Keratinocyte (primary cell): ENCODE data around the gene PEMT. TPM values are rescaled to one million over a fixed set of nuclear protein-coding genes. Genes with fewer than 3 reads are reported as not detected.

ENCODE experiments used
- DNase-seq: peaks from one replicate; pipeline ENCODE4 v3.0.0-alpha.2; 2011; ENCODE audit warnings: low read depth, missing footprints, low spot score
- FAIRE-seq: peaks from 2 replicates; lab custom pipeline; 2011; peaks lifted over from hg19 to GRCh38; lab: Jason Lieb, UNC
- H2AFZ ChIP-seq: 2 replicates; pipeline ENCODE4 v1.6.0; 2012; ENCODE audit warnings: low read length, control low read depth, inconsistent platforms; ENCODE audit not compliant: control insufficient read depth
- H3K27ac ChIP-seq: 2 replicates; pipeline ENCODE4 v1.5.1; 2011; ENCODE audit warnings: low read length; ENCODE audit not compliant: control insufficient read depth, insufficient read depth
- H3K27me3 ChIP-seq: 3 replicates; pipeline ENCODE4 v1.6.0; 2011; ENCODE audit warnings: low read length; ENCODE audit not compliant: control insufficient read depth, insufficient read depth; ENCODE audit errors: extremely low read depth
- H3K36me3 ChIP-seq, 2 experiments: 2 replicates in 1 of 2; 3 replicates in 1 of 2; pipeline ENCODE4 v1.5.1; 2011; ENCODE audit warnings: low read length in 2 of 2, mild to moderate bottlenecking in 1 of 2; ENCODE audit not compliant: control insufficient read depth in 2 of 2, insufficient read depth in 2 of 2; ENCODE audit errors: extremely low read depth in 1 of 2
- H3K4me1 ChIP-seq: 3 replicates; pipeline ENCODE4 v1.5.1; 2011; ENCODE audit warnings: low read length; ENCODE audit not compliant: control insufficient read depth, insufficient read depth; ENCODE audit errors: extremely low read depth
- H3K4me2 ChIP-seq: 3 replicates; pipeline ENCODE4 v1.6.0; 2011; ENCODE audit warnings: low read depth, low read length; ENCODE audit not compliant: control insufficient read depth, insufficient read depth; ENCODE audit errors: extremely low read depth
- H3K4me3 ChIP-seq, 3 experiments: fragments of 200-600 bp in 1 of 3; sonication (generic) in 1 of 3; 2 replicates in 2 of 3; 3 replicates in 1 of 3; pipeline ENCODE4 v1.5.1; 2011 to 2016; ENCODE audit warnings: low read length in 3 of 3, mild to moderate bottlenecking in 3 of 3, control low read depth in 2 of 3, inconsistent platforms in 1 of 3, low read depth in 1 of 3, mixed read lengths in 1 of 3, mixed run types in 1 of 3, moderate library complexity in 1 of 3; ENCODE audit not compliant: control insufficient read depth in 2 of 3, insufficient read depth in 2 of 3; ENCODE audit errors: extremely low read depth in 1 of 3
- H3K79me2 ChIP-seq: 2 replicates; pipeline ENCODE4 v1.6.0; 2012; ENCODE audit warnings: low read length; ENCODE audit not compliant: control insufficient read depth, insufficient read depth
- H3K9ac ChIP-seq: 3 replicates; pipeline ENCODE4 v1.6.0; 2011; ENCODE audit warnings: low read length; ENCODE audit not compliant: control insufficient read depth, insufficient read depth; ENCODE audit errors: extremely low read depth
- H3K9me1 ChIP-seq: 3 replicates; pipeline ENCODE4 v1.6.0; 2011; ENCODE audit warnings: low read length; ENCODE audit not compliant: control insufficient read depth, insufficient read depth; ENCODE audit errors: extremely low read depth
- H3K9me3 ChIP-seq: 2 replicates; pipeline ENCODE4 v1.5.1; 2012; ENCODE audit warnings: low read depth, low read length; ENCODE audit not compliant: control insufficient read depth
- H4K20me1 ChIP-seq: 3 replicates; pipeline ENCODE4 v1.6.0; 2011; ENCODE audit warnings: low read length; ENCODE audit not compliant: control insufficient read depth, insufficient read depth; ENCODE audit errors: extremely low read depth
- EZH2 ChIP-seq: IDR thresholded peaks from one replicate; pipeline ENCODE4 v1.6.1; 2012; ENCODE audit warnings: inconsistent platforms, mild to moderate bottlenecking, low read length, moderate library complexity
- dilution Hi-C: fragments of 300-500 bp; cut with MboI; formaldehyde crosslinking; loops from one replicate; pipeline ENCODE4 v1.7.0; 2020; ENCODE audit warnings: low sequenced_read_pairs; ENCODE audit not compliant: extremely low pct_ligation_motif_present
- polyA plus RNA-seq, 5 experiments: library from polyadenylated mRNA; depleted of rRNA in 3 of 5; stranded (reverse) in 3 of 5; stranded (forward) in 1 of 5; unstranded in 1 of 5; fragments of >200 nt; gene quantifications; 1 replicate in 1 of 5; 2 replicates in 3 of 5; 3 replicates in 1 of 5; pipeline versions ENCODE4 v1.2.1 to v1.2.3, GENCODE V29; 2011 to 2012; ENCODE audit warnings: missing spikeins in 2 of 5, low read depth in 1 of 5, low replicate concordance in 1 of 5
- TF ChIP-seq, protein P1 (sequence below), 3 experiments: IDR thresholded peaks in 1 of 3; conservative IDR thresholded peaks in 1 of 3; optimal IDR thresholded peaks in 1 of 3; 2 replicates in 2 of 3; 3 replicates in 1 of 3; pipeline versions ENCODE3 to v1.5.1; 2011; ENCODE audit warnings: low read length in 3 of 3, mild to moderate bottlenecking in 3 of 3, moderate library complexity in 2 of 3, control low read depth in 1 of 3, inconsistent platforms in 1 of 3; ENCODE audit not compliant: insufficient read depth in 2 of 3; ENCODE audit errors: extremely low read depth in 1 of 3

PEMT gene
- polyA plus RNA-seq, 1 donor (not counting 4 experiments of a cell fraction or from before 2014, with no cell fraction given): 17.7 TPM

DNA sequence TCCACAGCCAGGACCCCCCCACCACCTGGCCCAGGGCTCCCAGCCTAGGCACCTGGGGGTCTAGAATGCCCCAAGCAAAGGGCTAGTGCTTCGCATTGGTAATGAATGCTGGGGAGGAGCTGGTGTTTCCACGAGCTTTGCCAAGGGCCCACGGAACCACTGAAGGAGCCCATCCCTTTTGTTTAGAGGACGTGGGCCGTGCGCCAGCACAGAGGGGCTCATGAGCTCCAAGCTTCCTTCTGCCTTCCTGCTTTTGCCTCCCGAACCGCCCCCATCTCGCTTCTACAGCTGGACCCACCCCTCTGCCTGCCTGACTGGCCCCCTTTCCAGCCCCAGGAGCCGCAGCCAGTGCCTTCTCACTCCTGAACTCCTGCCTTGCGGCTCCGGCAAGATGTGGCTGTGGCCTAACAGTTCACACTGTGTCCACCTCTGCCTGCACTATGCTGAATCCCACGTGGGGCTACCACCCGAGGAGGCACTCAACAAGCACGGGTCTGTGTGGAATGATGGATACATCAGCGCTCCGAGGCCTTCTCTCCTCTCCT, 63.5 kb downstream of the PEMT start:
- H3K9me3 ChIP-seq: no peaks in the 10 kb centered on the region
- H3K4me1 ChIP-seq: no peaks in the 10 kb centered on the region
- no peak overlapping the region for H2AFZ ChIP-seq
- H4K20me1 ChIP-seq: no peaks in the 10 kb centered on the region
- FAIRE-seq: no peak
- TF ChIP-seq EZH2: no peak
- TF ChIP-seq, protein P1, sequence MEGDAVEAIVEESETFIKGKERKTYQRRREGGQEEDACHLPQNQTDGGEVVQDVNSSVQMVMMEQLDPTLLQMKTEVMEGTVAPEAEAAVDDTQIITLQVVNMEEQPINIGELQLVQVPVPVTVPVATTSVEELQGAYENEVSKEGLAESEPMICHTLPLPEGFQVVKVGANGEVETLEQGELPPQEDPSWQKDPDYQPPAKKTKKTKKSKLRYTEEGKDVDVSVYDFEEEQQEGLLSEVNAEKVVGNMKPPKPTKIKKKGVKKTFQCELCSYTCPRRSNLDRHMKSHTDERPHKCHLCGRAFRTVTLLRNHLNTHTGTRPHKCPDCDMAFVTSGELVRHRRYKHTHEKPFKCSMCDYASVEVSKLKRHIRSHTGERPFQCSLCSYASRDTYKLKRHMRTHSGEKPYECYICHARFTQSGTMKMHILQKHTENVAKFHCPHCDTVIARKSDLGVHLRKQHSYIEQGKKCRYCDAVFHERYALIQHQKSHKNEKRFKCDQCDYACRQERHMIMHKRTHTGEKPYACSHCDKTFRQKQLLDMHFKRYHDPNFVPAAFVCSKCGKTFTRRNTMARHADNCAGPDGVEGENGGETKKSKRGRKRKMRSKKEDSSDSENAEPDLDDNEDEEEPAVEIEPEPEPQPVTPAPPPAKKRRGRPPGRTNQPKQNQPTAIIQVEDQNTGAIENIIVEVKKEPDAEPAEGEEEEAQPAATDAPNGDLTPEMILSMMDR (optimal IDR thresholded peaks at IDR 0.05 in 1 of 3, IDR thresholded peaks at IDR 0.05 in 1 of 3, conservative IDR thresholded peaks at IDR 0.05 in 1 of 3; ENCODE audit: extremely low read depth in 1 of 3, insufficient read depth in 2 of 3, low read length in 3 of 3): no peak
- H3K4me2 ChIP-seq: no peak overlapping the region
- H3K9ac ChIP-seq: no peak overlapping the region
- dilution Hi-C loops: no loop called here
- no peaks in the 10 kb centered on the region for H3K79me2 ChIP-seq
- no peaks in the 10 kb centered on the region for H3K9me1 ChIP-seq
- no peaks in the 10 kb centered on the region for H3K27me3 ChIP-seq
- no peaks in the 10 kb centered on the region for H3K36me3 ChIP-seq
- no peak overlapping the region for H3K4me3 ChIP-seq
- no peak overlapping the region for H3K27ac ChIP-seq
- no peak for DNase-seq

DNA sequence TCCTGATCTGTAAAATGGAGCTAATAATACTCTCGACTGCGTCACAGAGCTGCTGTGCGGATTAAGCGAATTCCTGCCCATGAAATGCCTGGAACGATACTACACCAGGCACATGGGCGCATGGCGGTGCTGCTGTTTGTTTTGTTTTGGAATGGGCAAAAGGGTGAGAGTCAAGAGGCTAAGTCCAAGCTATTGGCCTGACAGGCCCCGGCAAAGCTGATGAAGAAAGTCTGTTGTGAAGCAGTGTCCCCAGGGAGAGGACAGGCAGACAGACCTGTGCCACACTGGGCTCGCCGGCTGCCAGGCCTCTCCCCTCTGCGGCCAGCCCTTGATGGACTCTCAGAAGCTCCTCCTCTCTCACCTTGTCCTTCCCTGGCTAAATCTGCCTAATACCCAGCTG, 64.0 kb downstream of the PEMT start:
- H2AFZ ChIP-seq: no peak overlapping the region
- no peak overlapping the region for H3K27ac ChIP-seq
- no peaks in the 10 kb centered on the region for H3K27me3 ChIP-seq
- H3K9me1 ChIP-seq: no peaks in the 10 kb centered on the region
- no peak for FAIRE-seq
- H3K4me2 ChIP-seq: no peak overlapping the region
- dilution Hi-C loops: no loop called here
- no peak for DNase-seq
- no peaks in the 10 kb centered on the region for H3K9me3 ChIP-seq
- H3K9ac ChIP-seq: no peak overlapping the region
- no peaks in the 10 kb centered on the region for H3K4me1 ChIP-seq
- H3K4me3 ChIP-seq: no peak overlapping the region
- no peak for TF ChIP-seq EZH2
- TF ChIP-seq, protein P1 (optimal IDR thresholded peaks at IDR 0.05 in 1 of 3, IDR thresholded peaks at IDR 0.05 in 1 of 3, conservative IDR thresholded peaks at IDR 0.05 in 1 of 3; ENCODE audit: extremely low read depth in 1 of 3, insufficient read depth in 2 of 3, low read length in 3 of 3): no peak
- no peaks in the 10 kb centered on the region for H3K79me2 ChIP-seq
- no peaks in the 10 kb centered on the region for H4K20me1 ChIP-seq
- no peaks in the 10 kb centered on the region for H3K36me3 ChIP-seq
